NCI-H187 (cell line): ENCODE results near the gene BAHD1.

ENCODE experiments used
- DNase-seq, 2 experiments: peaks; one replicate each; lab custom pipeline; 2025; lab: John Stamatoyannopoulos, UW

BAHD1 gene

DNA sequence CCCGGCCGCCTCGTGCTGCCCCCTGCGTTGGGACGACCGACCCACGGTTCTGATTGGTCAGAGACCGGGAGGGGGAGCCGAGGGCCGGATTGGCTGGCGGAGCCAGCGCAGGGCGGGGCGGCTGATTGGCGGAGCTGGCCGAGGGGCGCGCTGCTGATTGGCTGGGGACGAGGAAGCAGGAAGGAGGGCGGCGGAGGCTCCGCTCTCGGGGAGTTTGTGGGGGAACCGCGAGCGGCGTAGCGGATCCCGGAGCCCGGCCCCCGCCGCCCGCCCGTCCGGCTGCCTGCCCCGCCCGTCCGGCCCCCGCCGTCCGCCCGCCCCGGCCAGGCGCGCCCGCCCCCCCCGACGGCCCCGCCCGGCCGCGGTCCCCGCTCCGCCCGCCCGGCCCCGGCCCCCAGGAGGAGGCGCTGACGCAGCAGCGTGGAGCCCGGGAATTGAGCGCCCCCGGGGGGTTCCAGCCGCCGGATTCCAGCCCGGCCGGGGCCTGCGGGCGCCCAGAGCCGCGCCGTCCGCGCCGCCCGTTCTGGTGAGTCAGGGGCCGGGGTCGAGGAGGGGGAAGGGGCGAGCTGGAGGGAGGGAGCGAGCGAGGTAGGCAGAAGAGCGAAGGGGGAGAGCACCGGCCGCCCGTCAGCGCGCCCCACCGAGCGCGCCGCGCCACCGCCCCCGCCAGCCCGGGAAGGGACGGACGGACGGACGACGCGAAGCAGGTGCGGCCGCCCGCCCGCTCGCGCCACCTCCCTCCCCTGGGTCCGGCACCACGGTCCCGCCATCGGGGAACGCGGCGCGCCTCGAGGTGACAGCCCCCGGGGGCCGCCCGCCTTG lies at the start of gene BAHD1:
Gene BAHD1, plus strand, starts transcription at position 211 of the 822 bp plus-strand sequence. CDS start 17,512 bp downstream, outside the sequence.
- DNase-seq = peak; percentile 47 to 78

DNA sequence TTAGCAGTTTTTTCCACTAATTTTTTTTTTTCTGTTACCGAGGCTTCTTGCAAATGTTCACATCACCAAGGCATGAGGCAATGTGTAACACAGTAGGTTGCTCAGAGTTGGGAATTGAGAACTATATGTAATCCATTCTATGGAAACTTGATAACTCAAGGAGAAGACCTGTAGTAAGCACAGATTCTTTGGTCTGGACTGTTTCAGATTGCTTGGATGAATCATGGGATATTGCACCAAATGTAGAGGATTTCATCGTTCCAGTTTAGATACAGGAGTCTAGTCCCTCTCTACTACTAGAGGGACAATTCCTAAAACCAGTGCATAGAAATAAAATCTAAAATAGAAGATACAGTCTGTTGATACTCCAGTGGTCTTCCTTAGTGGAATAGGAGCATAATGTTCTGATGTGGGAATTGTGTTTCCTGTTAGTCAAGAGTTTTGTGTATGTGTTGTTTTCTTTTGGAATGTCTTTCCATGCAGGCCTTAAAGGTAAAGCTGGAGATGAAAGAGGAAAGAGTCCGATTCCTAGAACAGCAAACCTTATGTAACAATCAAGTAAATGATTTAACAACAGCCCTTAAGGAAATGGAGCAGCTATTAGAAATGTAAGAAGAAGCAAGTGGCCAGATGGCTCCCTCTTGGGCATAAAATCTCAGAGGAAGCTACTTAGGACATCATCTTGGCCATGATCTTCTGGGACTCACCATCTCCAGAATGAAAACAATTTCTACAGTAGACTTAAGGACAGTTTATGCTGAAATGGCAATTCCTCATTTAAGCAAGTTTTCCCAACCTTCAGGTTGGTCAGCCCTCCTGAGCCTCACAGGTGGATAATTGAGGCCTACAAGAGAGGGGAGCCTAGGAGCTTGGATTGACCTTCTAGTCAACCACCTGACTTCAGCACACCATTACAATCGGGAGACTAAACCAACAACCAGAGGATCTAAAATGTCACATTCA lies 47.5 kb upstream of the BAHD1 start:
- DNase-seq = no peak

DNA sequence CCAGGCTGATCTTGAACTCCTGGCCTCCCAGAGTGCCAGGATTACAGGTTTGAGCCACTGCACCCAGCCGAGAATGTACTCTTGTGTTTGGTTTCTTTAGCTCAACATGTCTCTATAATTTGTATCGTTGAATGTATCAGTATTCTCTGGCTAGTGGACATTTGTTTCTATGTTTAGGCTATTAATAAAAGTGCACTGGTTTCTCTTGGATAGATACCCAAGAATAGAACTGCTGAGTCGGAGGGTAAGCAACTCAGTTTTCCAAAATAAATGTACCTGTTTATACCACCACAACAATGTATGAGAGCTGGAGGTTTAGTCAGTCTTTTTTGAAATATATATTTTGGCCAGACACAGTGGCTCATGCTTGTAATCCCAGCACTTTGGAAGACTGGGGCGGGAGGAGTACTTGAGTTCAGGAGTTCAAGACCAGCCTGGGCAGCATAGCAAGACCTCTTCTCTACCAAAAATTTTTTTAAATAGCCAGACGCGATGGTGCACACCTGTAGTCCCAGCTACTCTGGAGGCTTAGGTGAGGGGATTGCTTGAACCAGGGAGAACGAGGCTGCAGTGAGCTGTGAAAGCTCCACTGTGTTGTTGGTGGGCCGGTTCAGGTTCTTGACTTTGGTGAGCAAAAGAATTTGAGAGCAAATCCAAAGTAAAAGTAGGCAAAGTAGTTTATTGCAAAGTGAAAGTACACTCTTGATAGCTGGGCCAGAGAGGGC lies 42.9 kb upstream of the BAHD1 start:
- DNase-seq = no peak

DNA sequence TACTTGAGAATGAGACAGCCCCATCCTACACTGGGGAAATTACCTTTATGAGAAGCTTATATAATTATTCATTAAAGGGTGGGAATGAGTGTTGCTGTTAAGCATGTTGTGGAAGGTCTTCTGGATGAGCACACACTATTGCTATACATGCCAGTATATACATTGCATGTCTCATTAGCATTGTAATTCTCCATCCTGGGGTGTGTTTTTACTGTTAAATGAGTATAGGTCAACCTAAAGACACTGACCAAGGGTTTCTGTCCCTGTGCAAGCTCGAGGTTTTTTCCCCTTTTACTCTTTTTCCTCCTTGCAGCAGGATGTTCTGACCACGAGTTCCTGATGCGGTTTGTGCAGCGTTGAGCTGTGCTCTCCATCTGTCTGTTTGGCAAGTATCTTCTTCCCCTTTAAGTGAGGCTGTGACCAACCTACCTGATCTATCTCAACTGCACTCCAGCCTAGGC lies 42.3 kb upstream of the BAHD1 start:
- DNase-seq = no peak

DNA sequence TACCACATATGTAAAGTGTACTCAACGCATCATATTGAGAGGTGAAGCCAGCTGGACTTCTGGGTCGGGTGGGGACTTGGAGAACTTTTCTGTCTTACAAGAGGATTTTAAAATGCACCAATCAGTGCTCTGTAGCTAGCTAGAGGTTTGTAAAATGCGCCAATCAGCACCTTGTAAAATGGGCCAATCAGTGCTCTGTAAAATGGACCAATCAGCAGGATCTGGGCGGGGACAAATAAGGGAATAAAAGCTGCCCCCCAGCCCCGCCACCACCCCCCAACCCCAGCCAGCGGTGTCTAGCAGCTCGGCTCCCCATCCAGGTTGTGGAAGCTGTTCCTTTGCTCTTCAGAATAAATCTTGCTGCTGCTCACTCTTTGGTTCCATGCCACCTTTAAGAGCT lies 41.4 kb upstream of the BAHD1 start:
- DNase-seq = no peak

DNA sequence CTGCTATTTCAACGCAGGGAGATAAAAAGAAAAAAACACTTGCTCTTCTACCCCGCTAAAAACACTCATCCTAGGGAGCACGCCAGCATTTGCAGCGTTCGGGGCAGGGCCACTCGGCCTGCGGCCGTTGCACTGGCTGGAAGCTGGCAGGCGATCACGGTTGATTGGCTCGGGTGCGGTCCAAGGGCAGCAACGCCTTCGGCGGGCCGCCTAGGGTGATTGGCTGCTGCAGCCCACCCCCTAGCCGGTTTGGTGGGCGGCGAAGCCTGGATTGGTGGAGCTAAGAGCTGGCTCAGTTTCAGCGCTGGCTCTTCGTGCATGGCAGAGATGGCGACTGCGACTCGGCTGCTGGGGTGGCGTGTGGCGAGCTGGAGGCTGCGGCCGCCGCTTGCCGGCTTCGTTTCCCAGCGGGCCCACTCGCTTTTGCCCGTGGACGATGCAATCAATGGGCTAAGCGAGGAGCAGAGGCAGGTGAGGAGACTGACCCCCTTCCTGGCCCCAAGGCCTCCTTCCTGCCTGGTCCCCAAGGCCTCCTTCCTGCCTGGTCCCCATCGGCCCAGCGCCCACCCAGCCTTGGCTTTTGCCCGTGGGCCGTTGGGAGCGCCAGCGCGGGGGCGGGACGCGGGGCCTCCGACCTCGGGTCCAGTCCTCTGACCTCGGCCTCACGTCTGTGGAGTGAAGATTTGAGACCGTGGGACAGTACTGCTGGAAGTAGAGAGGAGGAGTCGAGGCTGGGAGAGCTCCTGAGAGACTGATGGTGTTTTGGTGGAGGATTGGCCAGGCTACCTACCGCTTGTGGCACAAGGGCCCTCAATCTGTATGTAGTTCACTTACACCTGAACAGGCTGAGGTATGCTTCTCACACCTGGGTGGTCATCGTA lies 35.0 kb upstream of the BAHD1 start, which contains the start of gene IVD:
Gene IVD, plus strand, starts transcription at position 295 of the 881 bp plus-strand sequence. Its CDS starts 33 bp downstream, at position 328.
- peak; percentile 57 to 74 for DNase-seq

DNA sequence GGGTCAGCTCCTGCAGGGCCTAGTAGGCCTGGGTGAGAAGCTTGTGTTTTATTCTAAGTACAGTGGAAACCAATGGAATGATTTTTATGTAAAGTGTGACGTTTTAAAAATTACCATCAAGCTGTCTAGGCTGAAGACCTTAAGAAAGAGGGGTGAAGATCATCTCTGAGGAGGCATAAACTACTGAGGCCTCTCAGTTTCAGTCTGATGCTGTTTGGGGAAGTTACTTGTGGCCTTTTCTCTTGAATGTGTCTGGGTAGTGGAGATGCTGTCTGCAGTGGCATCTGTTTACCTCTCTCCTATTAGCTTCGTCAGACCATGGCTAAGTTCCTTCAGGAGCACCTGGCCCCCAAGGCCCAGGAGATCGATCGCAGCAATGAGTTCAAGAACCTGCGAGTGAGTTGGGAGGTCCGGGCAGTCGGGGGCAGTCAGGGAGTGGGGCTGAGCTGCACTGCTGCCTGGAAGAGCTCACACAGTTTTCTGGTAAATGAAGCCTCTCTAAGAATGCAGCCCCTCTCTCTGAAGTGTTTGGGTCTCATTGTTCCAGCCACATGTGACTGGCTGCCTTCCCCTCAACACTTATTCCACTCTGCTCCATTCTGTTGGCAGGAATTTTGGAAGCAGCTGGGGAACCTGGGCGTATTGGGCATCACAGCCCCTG lies 33.3 kb upstream of the BAHD1 start:
- no peak for DNase-seq

DNA sequence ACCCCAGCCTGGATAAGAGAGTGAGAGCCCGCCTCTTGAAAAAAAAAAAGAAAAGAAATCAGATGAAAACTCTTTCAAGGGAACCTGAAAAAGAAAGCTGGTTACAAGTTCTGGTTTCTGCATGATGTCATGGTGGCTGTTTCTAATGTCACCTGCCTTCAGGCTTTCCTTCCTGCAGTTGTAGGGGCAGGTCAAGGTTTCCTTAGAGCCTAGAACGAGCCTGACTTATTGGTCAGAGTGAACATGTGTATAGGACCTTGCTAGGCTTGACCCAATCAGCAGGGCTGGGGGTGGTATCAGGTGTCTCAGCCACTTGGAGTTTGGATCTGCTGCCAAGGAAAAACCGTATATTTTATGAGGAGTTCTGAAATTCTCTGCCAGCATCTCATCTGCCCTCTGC lies 31.4 kb upstream of the BAHD1 start:
- DNase-seq = no peak

DNA sequence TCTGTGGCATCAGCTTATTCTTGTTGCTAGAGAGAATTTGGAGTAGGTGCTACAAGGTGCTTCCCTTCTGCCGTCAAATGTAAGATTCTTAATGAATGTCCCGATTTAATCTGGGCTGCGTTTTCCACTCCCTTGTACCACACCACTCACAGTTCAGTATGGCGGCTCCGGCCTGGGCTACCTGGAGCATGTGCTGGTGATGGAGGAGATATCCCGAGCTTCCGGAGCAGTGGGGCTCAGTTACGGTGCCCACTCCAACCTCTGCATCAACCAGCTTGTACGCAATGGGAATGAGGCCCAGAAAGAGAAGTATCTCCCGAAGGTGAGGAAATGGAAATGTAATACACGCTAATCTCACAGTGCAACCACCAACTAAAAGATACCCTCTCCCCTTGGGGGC lies 30.3 kb upstream of the BAHD1 start:
- no peak for DNase-seq

DNA sequence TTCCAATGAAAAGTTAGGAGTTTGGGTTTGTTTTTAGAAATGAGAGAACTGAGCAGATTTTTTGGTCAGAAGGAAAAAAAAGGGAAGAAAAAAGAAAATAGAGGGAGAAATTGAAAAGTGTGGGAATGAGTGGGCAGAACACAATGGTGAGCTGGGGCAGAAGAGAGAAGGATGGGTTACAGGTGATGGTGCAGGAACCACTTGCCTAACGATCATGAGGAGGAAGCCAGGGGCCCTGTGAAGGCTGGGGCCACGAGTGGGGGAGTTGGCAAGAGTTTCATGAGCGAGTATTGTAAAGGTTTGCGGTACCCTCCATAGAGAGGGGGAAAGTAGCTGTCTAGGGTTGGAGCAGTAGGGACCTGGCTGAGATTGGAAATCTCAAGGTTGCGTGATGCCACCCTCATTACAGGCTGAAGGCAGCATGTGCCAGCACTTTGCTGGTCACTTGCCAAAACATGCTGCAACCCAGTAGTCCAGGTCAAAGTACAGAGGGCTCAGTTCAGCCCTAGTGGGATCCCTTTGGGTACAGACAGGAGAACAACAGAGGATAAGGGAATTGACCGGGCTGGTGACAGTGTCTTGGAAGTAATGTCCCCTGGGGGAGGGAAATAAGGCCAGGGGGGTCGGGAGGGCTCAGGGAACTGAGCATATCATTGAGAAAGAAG lies 28.5 kb upstream of the BAHD1 start:
- DNase-seq = no peak

DNA sequence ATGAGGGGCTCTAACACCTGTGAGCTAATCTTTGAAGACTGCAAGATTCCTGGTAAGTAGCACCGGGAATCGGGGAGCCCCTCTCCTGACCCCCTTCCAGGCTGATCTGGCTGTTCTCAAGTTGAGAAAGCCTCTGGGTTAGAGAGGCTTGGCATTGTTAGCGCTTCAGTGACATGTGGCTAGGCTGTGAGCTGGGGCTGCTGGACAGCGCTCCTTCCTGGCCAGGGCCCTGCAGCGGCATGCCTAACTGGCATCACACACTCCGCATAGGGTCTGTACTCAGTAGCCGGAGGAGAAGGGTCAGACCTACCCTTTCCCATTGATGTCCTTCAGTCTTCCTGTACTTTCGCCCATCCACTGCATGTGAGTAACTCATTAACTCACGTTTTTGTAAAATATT lies 27.7 kb upstream of the BAHD1 start:
- no peak for DNase-seq

DNA sequence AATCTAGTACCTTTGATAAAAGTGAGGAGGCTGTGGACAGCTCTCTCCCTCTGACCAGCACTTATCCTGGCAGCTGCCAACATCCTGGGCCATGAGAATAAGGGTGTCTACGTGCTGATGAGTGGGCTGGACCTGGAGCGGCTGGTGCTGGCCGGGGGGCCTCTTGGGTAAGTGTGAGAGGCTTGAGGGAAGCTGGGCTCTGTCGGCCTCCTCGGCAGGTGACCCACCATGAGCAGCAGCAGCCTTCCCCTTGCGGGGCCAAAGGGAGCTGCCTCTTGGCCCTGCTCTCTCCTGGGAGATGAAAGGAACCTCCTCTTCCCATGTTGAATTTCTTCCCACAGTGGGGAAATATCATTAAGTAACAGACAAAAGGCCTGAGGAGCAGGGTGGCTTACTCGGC lies 25.9 kb upstream of the BAHD1 start:
- DNase-seq = no peak

DNA sequence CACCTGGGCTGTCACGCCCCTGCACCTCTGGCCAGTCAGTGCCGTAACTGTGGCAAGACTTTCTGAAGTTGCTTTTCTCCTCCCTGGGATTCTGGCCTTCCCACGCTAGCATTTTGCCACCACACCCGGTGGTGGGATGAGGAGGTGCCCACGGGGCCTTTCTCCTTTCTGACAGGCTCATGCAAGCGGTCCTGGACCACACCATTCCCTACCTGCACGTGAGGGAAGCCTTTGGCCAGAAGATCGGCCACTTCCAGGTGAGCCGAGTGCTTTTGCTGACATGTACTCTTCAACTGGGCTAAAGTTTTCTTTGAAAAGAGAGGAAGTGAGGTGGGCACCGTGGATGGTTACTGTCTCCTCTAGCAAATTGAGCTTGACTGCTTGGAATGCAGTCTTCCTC lies 25.5 kb upstream of the BAHD1 start:
- no peak for DNase-seq

DNA sequence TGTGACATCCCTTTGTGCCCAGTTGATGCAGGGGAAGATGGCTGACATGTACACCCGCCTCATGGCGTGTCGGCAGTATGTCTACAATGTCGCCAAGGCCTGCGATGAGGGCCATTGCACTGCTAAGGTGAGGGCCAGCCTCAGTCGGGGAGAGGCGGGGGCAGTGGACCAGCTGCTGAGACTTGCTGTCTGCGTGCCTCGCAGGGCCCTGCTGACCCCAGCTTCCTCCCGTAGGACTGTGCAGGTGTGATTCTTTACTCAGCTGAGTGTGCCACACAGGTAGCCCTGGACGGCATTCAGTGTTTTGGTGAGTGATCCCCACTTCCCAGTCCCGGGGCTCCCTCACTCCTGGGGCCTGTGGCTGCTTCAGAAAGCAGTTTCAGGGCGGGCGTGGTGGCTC lies 24.7 kb upstream of the BAHD1 start:
- no peak for DNase-seq

DNA sequence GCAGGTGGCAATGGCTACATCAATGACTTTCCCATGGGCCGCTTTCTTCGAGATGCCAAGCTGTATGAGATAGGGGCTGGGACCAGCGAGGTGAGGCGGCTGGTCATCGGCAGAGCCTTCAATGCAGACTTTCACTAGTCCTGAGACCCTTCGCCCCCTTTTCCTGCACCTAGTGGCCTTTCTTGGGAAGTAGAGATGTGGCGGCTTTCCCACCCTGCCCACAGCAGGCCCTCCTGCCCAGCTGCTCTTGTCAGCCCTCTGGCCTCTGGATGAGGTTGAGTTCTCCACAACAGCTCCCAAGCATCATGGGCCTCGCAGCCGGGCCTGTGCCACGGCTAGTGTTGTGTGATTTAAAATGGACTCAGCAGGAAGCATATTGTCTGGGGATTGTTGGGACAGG lies 22.6 kb upstream of the BAHD1 start:
- no peak for DNase-seq

DNA sequence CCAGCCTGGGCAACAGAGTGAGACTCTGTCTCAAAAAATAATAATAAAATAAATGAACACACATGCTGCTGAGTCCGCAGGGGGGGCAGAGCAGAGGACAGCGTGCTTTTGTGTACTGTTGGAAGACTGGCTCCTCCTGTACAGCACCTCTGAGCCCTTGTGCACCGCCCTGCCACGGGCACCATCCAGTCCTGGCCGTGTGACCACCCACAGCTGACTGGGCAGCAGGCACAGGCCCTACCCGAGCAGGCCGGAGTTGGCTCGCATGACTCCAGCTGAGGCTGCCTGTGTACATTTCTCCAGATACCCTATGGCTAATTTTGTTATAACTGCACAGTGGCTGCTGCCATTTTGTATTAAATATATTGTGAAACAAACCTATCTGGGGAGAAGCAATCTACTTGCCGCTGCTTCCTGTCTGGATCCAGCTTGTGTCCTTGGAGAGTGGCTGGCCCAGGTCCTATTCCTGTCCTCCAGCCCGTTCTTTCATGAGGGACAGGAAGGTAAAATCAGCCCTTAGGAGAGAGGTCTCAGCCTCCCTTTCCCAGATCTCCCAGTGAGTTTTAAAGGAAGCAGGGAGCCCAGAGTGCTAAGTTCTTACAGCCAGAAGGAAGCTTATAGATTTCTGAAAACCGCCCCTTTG lies 20.6 kb upstream of the BAHD1 start:
- no peak for DNase-seq

DNA sequence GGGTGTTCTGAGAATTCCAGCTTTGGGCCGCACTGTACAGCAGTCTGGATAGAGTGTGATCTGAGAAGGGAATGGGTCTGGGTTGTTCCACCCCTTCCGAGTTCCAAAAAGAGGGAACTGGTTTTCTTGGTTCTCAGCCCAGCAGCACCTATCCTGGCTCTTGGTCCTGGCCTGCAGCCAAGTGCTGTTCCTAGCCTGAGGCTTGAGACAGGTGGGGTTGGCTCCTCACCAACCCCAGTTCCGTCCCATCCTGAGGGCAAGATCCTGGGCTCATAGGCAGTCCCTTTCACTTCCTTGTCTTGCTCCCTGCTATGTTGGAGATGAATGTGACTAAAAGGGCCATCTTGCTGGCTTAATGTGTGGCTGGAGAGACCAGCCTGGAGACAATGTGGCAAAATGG lies 20.0 kb upstream of the BAHD1 start:
- DNase-seq = no peak

DNA sequence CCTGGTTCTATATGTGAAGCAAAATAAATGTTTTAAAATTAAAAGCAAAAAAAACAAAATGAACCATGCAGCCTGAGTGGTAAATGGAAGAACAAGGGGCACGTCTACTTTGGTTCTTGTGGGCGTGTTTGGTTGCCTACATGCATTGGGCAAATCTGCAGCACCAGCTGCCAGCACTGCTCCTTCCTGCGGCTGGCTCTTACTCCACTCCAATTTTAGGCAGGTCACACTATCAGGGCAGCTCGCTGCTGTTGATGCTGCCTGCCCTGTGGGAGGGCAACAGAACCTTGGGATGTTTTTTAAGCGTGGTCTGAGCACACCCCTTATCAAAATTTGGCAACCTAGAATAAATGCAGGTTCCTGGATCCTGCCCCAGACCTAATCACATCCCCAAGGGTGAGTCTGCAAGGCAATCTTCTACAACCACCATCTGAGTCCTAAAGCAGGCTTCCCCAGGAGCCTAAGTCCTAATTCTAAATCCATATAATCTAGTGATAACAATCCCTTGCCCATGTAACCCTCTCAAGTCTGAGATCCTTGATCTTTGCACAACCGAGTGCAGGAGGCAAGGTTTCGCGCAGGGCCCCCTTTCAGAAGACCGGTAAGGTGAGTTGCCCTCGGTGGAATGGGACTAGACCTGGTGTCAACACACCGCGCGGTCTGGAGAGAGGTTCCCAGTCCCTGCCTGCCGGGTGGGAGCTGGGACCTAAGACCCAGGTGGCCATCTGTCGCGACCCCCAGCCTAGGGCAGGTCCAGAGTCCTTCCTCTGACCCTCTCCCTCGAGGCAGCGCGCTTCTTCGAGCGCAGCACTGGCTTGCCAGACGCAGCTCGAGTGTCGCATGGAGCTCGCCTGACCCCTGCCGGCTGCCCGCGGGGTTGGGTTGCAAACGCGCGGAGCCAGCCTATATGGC lies 19.3 kb upstream of the BAHD1 start:
- peak in 1 of 2 experiments; percentile 23 for DNase-seq
